H1 (cell line): ENCODE results near the gene GRAMD4. TPM values are rescaled to one million over a fixed set of nuclear protein-coding genes. Genes with fewer than 3 reads are reported as not detected.

ENCODE experiments used
- CHD1 ChIP-seq: IDR thresholded peaks from 2 replicates; pipeline ENCODE4 v1.6.1; 2012; ENCODE audit warnings: low read depth, low read length, improper control_type of control experiment
- CREB1 ChIP-seq: IDR thresholded peaks from 2 replicates; pipeline ENCODE4 v1.6.1; 2012; ENCODE audit warnings: inconsistent platforms
- CTCF ChIP-seq, 3 experiments: IDR thresholded peaks; 1 replicate in 2 of 3; 2 replicates in 1 of 3; pipeline versions ENCODE4 v1.5.1 to v1.6.1; 2011; ENCODE audit warnings: low read length in 3 of 3, mild to moderate bottlenecking in 3 of 3, inconsistent platforms in 2 of 3, low read depth in 1 of 3, moderate library complexity in 1 of 3; ENCODE audit not compliant: insufficient read depth in 1 of 3; ENCODE audit errors: control extremely low read depth in 1 of 3
- EP300 ChIP-seq, 2 experiments: IDR thresholded peaks; 1 replicate in 1 of 2; 2 replicates in 1 of 2; pipeline ENCODE4 v1.6.1; 2011 to 2012; ENCODE audit warnings: low read depth in 2 of 2, low read length in 2 of 2, mild to moderate bottlenecking in 2 of 2, borderline replicate concordance in 1 of 2, inconsistent platforms in 1 of 2, moderate library complexity in 1 of 2
- JUND ChIP-seq: IDR thresholded peaks from 2 replicates; pipeline ENCODE4 v1.6.1; 2011; ENCODE audit warnings: mild to moderate bottlenecking, improper control_type of control experiment, low read length
- MAFK ChIP-seq: IDR thresholded peaks from 2 replicates; pipeline ENCODE4 v1.6.1; 2012; ENCODE audit warnings: low read depth, mild to moderate bottlenecking, improper control_type of control experiment, low read length
- POU5F1 ChIP-seq: IDR thresholded peaks from 2 replicates; pipeline ENCODE4 v1.6.1; 2011; ENCODE audit warnings: low read depth, mild to moderate bottlenecking, low read length, moderate library complexity
- RXRA ChIP-seq: IDR thresholded peaks from 2 replicates; pipeline ENCODE4 v1.6.1; 2011; ENCODE audit warnings: low read depth, mild to moderate bottlenecking, low read length, moderate library complexity; ENCODE audit not compliant: insufficient read depth
- TAF1 ChIP-seq: IDR thresholded peaks from 2 replicates; pipeline ENCODE4 v1.6.1; 2011; ENCODE audit warnings: mild to moderate bottlenecking, low read depth, low read length
- polyA plus RNA-seq, 7 experiments: library from polyadenylated mRNA; depleted of rRNA in 3 of 7; stranded (reverse) in 5 of 7; unstranded in 2 of 7; fragments of >200 nt in 5 of 7; fragments of 200-250 nt in 2 of 7; gene quantifications; 1 replicate in 5 of 7; 2 replicates in 1 of 7; 4 replicates in 1 of 7; pipeline versions ENCODE4 v1.2.1 to v1.2.3, GENCODE V29; 2011 to 2013; ENCODE audit warnings: missing spikeins in 2 of 7, mixed read lengths in 2 of 7
- total RNA-seq: library from RNA; stranded (reverse); fragmentation: NEBNext Ultra II Directional; extraction: Animal tissue kit (Norgen Biotek cat#: 25700); gene quantifications from 2 replicates; pipeline ENCODE4 v1.2.1, GENCODE V29; 2021

Gene GRAMD4
- total and polyA plus RNA-seq, 2 of the 8 experiments (the other 6 are each of a cell fraction or from before 2014, with no cell fraction given): 7.9 to 25.6 TPM

- TF ChIP-seq RXRA (no peak), CREB1 (no peak), CTCF (IDR thresholded peaks at IDR 0.05; ENCODE audit: control extremely low read depth in 1 of 3, insufficient read depth in 1 of 3, low read depth in 1 of 3, low read length in 3 of 3) (no peak), TAF1 (no peak), POU5F1 (no peak), EP300 (IDR thresholded peaks at IDR 0.05; ENCODE audit: borderline replicate concordance in 1 of 2, low read depth in 2 of 2, low read length in 2 of 2) (no peak), JUND (no peak), MAFK (no peak), CHD1 (no peak)
Measured at GRCh38 chr22:46650078-46650810, 30.1 kb downstream of the GRAMD4 start (continued).
